ENCODE measurements around the gene DDX10.

Gene DDX10

DNA sequence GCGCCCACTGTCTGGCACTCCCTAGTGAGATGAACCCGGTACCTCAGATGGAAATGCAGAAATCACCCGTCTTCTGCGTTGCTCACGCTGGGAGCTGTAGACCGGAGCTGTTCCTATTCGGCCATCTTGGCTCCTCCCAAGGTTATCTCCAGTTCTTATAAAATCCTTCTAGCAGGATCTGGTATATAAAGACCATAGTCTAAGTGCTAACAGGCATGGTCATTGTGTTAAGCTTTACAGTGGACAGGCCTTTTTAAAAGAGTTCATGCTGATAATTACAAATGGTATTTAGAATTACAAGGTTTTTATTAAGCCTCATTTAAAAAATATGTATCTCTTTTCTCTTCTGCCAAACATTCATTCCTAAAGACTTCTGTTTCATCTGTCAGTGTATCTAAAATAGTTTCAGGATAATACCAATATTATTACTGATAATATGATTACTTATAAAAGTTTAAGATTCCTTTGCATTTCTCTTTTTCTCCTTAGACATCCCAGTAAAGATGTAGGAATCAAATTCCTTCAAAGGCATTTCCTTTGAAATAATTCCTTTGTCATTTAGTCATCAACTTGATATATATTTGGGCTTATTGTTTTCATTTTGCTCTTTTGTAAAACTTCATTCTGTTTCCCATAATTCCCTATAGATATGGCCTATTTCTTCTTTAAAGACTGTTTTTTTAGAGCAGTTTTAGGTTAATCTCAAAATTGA is 20.7 kb downstream of the DDX10 start:
- no peak overlapping the region for H3K14ac ChIP-seq (ENCODE audit: low read length)
- no peak overlapping the region for H3K23ac ChIP-seq (ENCODE audit: low read depth, low read length, poor library complexity)
- H2AFZ ChIP-seq (ENCODE audit: low read length) = no peak overlapping the region
- H2BK12ac ChIP-seq (ENCODE audit: low read length) = no peak overlapping the region
- no peak overlapping the region for H2BK5ac ChIP-seq (ENCODE audit: low read length)
- DNase-seq (ENCODE audit: low spot score) = no peak
- H3K4me1 ChIP-seq (ENCODE audit: control insufficient read depth in 2 of 2, insufficient read depth in 1 of 2, low read depth in 1 of 2, low read length in 2 of 2) = no peaks in the 10 kb centered on the region
- H3K9me3 ChIP-seq (replicated peaks in 1 of 2; ENCODE audit: control insufficient read depth in 2 of 2, insufficient read depth in 1 of 2, low read depth in 1 of 2, low read length in 2 of 2) = peaks cover 2 to 10% of the 10 kb centered on the region in 2 donors
- no peak overlapping the region for H4K8ac ChIP-seq (ENCODE audit: low read depth, low read length)
- no peak overlapping the region for H3K9ac ChIP-seq (ENCODE audit: low read depth, low read length, poor library complexity)
- no peak overlapping the region for H3K18ac ChIP-seq (ENCODE audit: low read length)
- no CpG with 5 or more reads among the region's 7 CpGs for WGBS, 2 donors (ENCODE audit: extremely low coverage in 2 of 2, insufficient read length in 2 of 2, insufficient replicate concordance in 1 of 2)
- no peak overlapping the region for H2AK5ac ChIP-seq (ENCODE audit: low read depth, low read length)
- no peak overlapping the region for H2BK120ac ChIP-seq (ENCODE audit: low read depth, low read length)
- no peak overlapping the region for H2BK15ac ChIP-seq (ENCODE audit: low read length)
- no peak overlapping the region for H3K4me2 ChIP-seq (ENCODE audit: insufficient read depth, low read length, poor library complexity, severe bottlenecking)
- H3K4ac ChIP-seq (ENCODE audit: low read length) = no peak overlapping the region
- no peak overlapping the region for H3K27ac ChIP-seq (replicated peaks; ENCODE audit: low read length)
- H3K79me1 ChIP-seq (ENCODE audit: low read depth, low read length) = no peaks in the 10 kb centered on the region
- no peak overlapping the region for H3K4me3 ChIP-seq (ENCODE audit: low read length in 2 of 2)
- H3K27me3 ChIP-seq (ENCODE audit: control insufficient read depth in 3 of 3, insufficient read depth in 3 of 3, low read depth in 1 of 3, low read length in 3 of 3) = no peaks in the 10 kb centered on the region
- no peak overlapping the region for H4K91ac ChIP-seq (ENCODE audit: low read depth, low read length, poor library complexity)
- H3K36me3 ChIP-seq (replicated peaks in 1 of 2; ENCODE audit: control insufficient read depth in 2 of 2, insufficient read depth in 2 of 2, low read length in 2 of 2) = peaks cover 4 to 45% of the 10 kb centered on the region in 2 donors

DNA sequence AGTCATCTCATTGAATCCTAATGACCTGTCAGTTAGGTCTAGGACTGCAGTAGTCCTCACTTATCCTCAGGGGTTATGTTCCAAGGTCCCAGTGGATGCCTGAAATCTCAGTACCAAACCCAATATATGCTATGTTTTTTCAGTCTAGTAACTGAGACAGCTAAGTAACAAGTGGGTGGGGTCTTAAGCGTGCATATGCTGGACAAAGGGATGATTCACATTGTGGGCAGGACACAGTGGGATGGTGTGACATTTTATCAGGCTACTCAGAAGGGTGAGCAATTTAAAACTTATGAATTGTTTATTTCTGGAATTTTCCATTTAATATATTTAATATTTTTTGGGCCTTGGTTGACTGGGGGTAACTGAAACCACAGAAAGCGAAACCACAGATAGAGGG is 29.0 kb downstream of the DDX10 start:
- H2BK120ac ChIP-seq (ENCODE audit: low read depth, low read length) = no peak overlapping the region
- H3K4ac ChIP-seq (ENCODE audit: low read length) = no peak overlapping the region
- H2AFZ ChIP-seq (ENCODE audit: low read length) = no peak overlapping the region
- H4K8ac ChIP-seq (ENCODE audit: low read depth, low read length) = no peak overlapping the region
- H3K27me3 ChIP-seq (ENCODE audit: control insufficient read depth in 3 of 3, insufficient read depth in 3 of 3, low read depth in 1 of 3, low read length in 3 of 3) = no peaks in the 10 kb centered on the region
- no peak overlapping the region for H2BK15ac ChIP-seq (ENCODE audit: low read length)
- H3K4me1 ChIP-seq (ENCODE audit: control insufficient read depth in 2 of 2, insufficient read depth in 1 of 2, low read depth in 1 of 2, low read length in 2 of 2) = no peaks in the 10 kb centered on the region
- H3K4me2 ChIP-seq (ENCODE audit: insufficient read depth, low read length, poor library complexity, severe bottlenecking) = no peak overlapping the region
- no peak overlapping the region for H2BK12ac ChIP-seq (ENCODE audit: low read length)
- H2BK5ac ChIP-seq (ENCODE audit: low read length) = no peak overlapping the region
- H3K36me3 ChIP-seq (replicated peaks in 1 of 2; ENCODE audit: control insufficient read depth in 2 of 2, insufficient read depth in 2 of 2, low read length in 2 of 2) = peaks cover 5 to 67% of the 10 kb centered on the region in 2 donors
- H3K18ac ChIP-seq (ENCODE audit: low read length) = no peak overlapping the region
- H4K91ac ChIP-seq (ENCODE audit: low read depth, low read length, poor library complexity) = no peak overlapping the region
- no peak overlapping the region for H3K27ac ChIP-seq (replicated peaks; ENCODE audit: low read length)
- no CpG with 5 or more reads among the region's 2 CpGs for WGBS, 2 donors (ENCODE audit: extremely low coverage in 2 of 2, insufficient read length in 2 of 2, insufficient replicate concordance in 1 of 2)
- H3K9me3 ChIP-seq (replicated peaks in 1 of 2; ENCODE audit: control insufficient read depth in 2 of 2, insufficient read depth in 1 of 2, low read depth in 1 of 2, low read length in 2 of 2) = no peaks in the 10 kb centered on the region
- H3K23ac ChIP-seq (ENCODE audit: low read depth, low read length, poor library complexity) = no peak overlapping the region
- H3K4me3 ChIP-seq (ENCODE audit: low read length in 2 of 2) = no peak overlapping the region
- no peak overlapping the region for H3K14ac ChIP-seq (ENCODE audit: low read length)
- no peak for DNase-seq (ENCODE audit: low spot score)
- no peaks in the 10 kb centered on the region for H3K79me1 ChIP-seq (ENCODE audit: low read depth, low read length)
- H3K9ac ChIP-seq (ENCODE audit: low read depth, low read length, poor library complexity) = no peak overlapping the region
- no peak overlapping the region for H2AK5ac ChIP-seq (ENCODE audit: low read depth, low read length)

DNA sequence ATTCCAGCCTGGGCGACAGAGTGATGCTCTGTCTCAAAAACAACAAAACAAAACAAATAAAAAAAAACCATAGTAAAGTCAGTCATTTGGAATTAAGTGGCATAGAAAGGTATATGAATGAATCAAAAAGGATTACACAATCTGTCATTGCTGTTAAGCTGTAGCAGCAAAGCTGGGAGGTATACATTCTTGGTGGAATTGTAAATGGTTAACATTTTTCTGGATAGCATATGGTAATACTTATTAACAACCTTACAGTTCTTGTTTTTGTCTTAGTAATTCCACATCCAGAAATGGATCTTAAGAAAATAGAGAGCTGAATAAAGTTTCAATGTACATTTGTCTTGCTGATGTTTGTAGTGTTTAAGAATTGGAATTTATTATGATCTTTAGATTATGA is 30.0 kb downstream of the DDX10 start:
- Histone ChIP-seq H3K4me1 (ENCODE audit: control insufficient read depth in 2 of 2, insufficient read depth in 1 of 2, low read depth in 1 of 2, low read length in 2 of 2) (no peaks in the 10 kb centered on the region), H3K9ac (ENCODE audit: low read depth, low read length, poor library complexity) (no peak overlapping the region), H3K4me2 (ENCODE audit: insufficient read depth, low read length, poor library complexity, severe bottlenecking) (no peak overlapping the region), H2AFZ (ENCODE audit: low read length) (no peak overlapping the region), H3K18ac (ENCODE audit: low read length) (no peak overlapping the region), H2BK15ac (ENCODE audit: low read length) (no peak overlapping the region), H3K14ac (ENCODE audit: low read length) (no peak overlapping the region), H3K4ac (ENCODE audit: low read length) (no peak overlapping the region), H3K27me3 (ENCODE audit: control insufficient read depth in 3 of 3, insufficient read depth in 3 of 3, low read depth in 1 of 3, low read length in 3 of 3) (no peaks in the 10 kb centered on the region), H3K9me3 (replicated peaks in 1 of 2; ENCODE audit: control insufficient read depth in 2 of 2, insufficient read depth in 1 of 2, low read depth in 1 of 2, low read length in 2 of 2) (no peaks in the 10 kb centered on the region), H2BK120ac (ENCODE audit: low read depth, low read length) (no peak overlapping the region), H3K4me3 (ENCODE audit: low read length in 2 of 2) (no peak overlapping the region), H3K27ac (replicated peaks; ENCODE audit: low read length) (no peak overlapping the region), H2BK12ac (ENCODE audit: low read length) (no peak overlapping the region), H2BK5ac (ENCODE audit: low read length) (no peak overlapping the region), H2AK5ac (ENCODE audit: low read depth, low read length) (no peak overlapping the region), H4K91ac (ENCODE audit: low read depth, low read length, poor library complexity) (no peak overlapping the region), H3K23ac (ENCODE audit: low read depth, low read length, poor library complexity) (no peak overlapping the region), H3K36me3 (replicated peaks in 1 of 2; ENCODE audit: control insufficient read depth in 2 of 2, insufficient read depth in 2 of 2, low read length in 2 of 2) (peaks cover 5 to 66% of the 10 kb centered on the region in 2 donors), H3K79me1 (ENCODE audit: low read depth, low read length) (no peaks in the 10 kb centered on the region), H4K8ac (ENCODE audit: low read depth, low read length) (no peak overlapping the region)
- no CpG with 5 or more reads among the region's 1 CpG for WGBS, 2 donors (ENCODE audit: extremely low coverage in 2 of 2, insufficient read length in 2 of 2, insufficient replicate concordance in 1 of 2)
- no peak for DNase-seq (ENCODE audit: low spot score)

- no CpG with 5 or more reads among the region's 3 CpGs for WGBS, 2 donors (ENCODE audit: extremely low coverage in 2 of 2, insufficient read length in 2 of 2, insufficient replicate concordance in 1 of 2)
- Histone ChIP-seq H3K14ac (ENCODE audit: low read length) (no peak overlapping the region), H3K27me3 (ENCODE audit: control insufficient read depth in 3 of 3, insufficient read depth in 3 of 3, low read depth in 1 of 3, low read length in 3 of 3) (no peaks in the 10 kb centered on the region), H2BK120ac (ENCODE audit: low read depth, low read length) (no peak overlapping the region), H2AFZ (ENCODE audit: low read length) (no peak overlapping the region), H2AK5ac (ENCODE audit: low read depth, low read length) (no peak overlapping the region), H3K27ac (replicated peaks; ENCODE audit: low read length) (no peak overlapping the region), H3K4ac (ENCODE audit: low read length) (no peak overlapping the region), H3K79me1 (ENCODE audit: low read depth, low read length) (no peaks in the 10 kb centered on the region), H3K9me3 (replicated peaks in 1 of 2; ENCODE audit: control insufficient read depth in 2 of 2, insufficient read depth in 1 of 2, low read depth in 1 of 2, low read length in 2 of 2) (no peaks in the 10 kb centered on the region), H4K91ac (ENCODE audit: low read depth, low read length, poor library complexity) (no peak overlapping the region), H3K18ac (ENCODE audit: low read length) (no peak overlapping the region), H3K4me3 (ENCODE audit: low read length in 2 of 2) (no peak overlapping the region), H2BK5ac (ENCODE audit: low read length) (no peak overlapping the region), H3K23ac (ENCODE audit: low read depth, low read length, poor library complexity) (no peak overlapping the region), H2BK12ac (ENCODE audit: low read length) (no peak overlapping the region), H2BK15ac (ENCODE audit: low read length) (no peak overlapping the region), H3K4me1 (ENCODE audit: control insufficient read depth in 2 of 2, insufficient read depth in 1 of 2, low read depth in 1 of 2, low read length in 2 of 2) (no peaks in the 10 kb centered on the region), H4K8ac (ENCODE audit: low read depth, low read length) (no peak overlapping the region), H3K4me2 (ENCODE audit: insufficient read depth, low read length, poor library complexity, severe bottlenecking) (no peak overlapping the region), H3K36me3 (replicated peaks in 1 of 2; ENCODE audit: control insufficient read depth in 2 of 2, insufficient read depth in 2 of 2, low read length in 2 of 2) (peaks cover 5 to 58% of the 10 kb centered on the region in 2 donors), H3K9ac (ENCODE audit: low read depth, low read length, poor library complexity) (no peak overlapping the region)
- DNase-seq (ENCODE audit: low spot score) = peak; percentile 21
Observed at GRCh38 chr11:108697872-108698473, 33.1 kb downstream of the DDX10 start.

Measured in neuronal stem cell (in vitro differentiated cells).